HCEC 1CT (cell line): ENCODE data around the gene TMEM238.

ENCODE experiments used
- DNase-seq: peaks from one replicate; pipeline ENCODE4 v3.0.0-alpha.2; 2017

The TMEM238 gene

GRCh38 chr19:55336101-55336500 lies 48.0 kb downstream of the TMEM238 start:
- no peak for DNase-seq

- DNase-seq, result no peak
Measured at GRCh38 chr19:55333870-55334269, 50.2 kb downstream of the TMEM238 start.

- peak; percentile 26 for DNase-seq
Measured at GRCh38 chr19:55329791-55330190, 54.3 kb downstream of the TMEM238 start.
